HepG2 (cell line): ENCODE measurements around the gene CCN2.

ENCODE experiments used
- CBX5 ChIP-seq: sonication (generic); formaldehyde crosslinking; IDR thresholded peaks from 2 replicates; pipeline ENCODE4 v1.4.0; 2020; ENCODE audit warnings: missing genetic modification reagents, borderline replicate concordance
- FOXK1 ChIP-seq: sonication (generic); formaldehyde crosslinking; IDR thresholded peaks from 2 replicates; pipeline ENCODE4 v1.4.0; 2020; ENCODE audit warnings: low read depth, missing genetic modification reagents, borderline replicate concordance
- IRF1 ChIP-seq: sonication (generic); formaldehyde crosslinking; IDR thresholded peaks from 2 replicates; pipeline ENCODE4 v1.4.0; 2020; ENCODE audit warnings: low read depth, mild to moderate bottlenecking, missing genetic modification reagents
- KLF6 ChIP-seq: IDR thresholded peaks from 2 replicates; pipeline ENCODE4 v1.8.0; 2016; ENCODE audit warnings: missing biosample characterization, missing genetic modification reagents
- POLR2A ChIP-seq, 2 experiments: IDR thresholded peaks; 2 replicates each; pipeline ENCODE4 v1.6.1; 2011; ENCODE audit warnings: low read depth in 2 of 2, low read length in 2 of 2, mild to moderate bottlenecking in 1 of 2, moderate library complexity in 1 of 2; ENCODE audit not compliant: insufficient read depth in 1 of 2
- TF ChIP-seq, protein P1 (sequence below): sonication (generic); formaldehyde crosslinking; IDR thresholded peaks from 2 replicates; pipeline ENCODE4 v1.5.0; 2020; ENCODE audit warnings: mild to moderate bottlenecking, missing genetic modification reagents, moderate library complexity
- TF ChIP-seq, protein P2 (sequence below): sonication (generic); formaldehyde crosslinking; IDR thresholded peaks from 2 replicates; pipeline ENCODE4 v1.5.1; 2020; ENCODE audit warnings: mild to moderate bottlenecking, missing genetic modification reagents, moderate library complexity

GRCh38 chr6:131989036-131989435 lies 37.9 kb upstream of the CCN2 start:
- TF ChIP-seq FOXK1 (CRISPR knock-in tag) (no peak), CBX5 (CRISPR knock-in tag) (no peak), KLF6 (CRISPR knock-in tag) (no peak), POLR2A (IDR thresholded peaks at IDR 0.05; ENCODE audit: insufficient read depth in 1 of 2, low read depth in 2 of 2, low read length in 2 of 2) (no peak), IRF1 (CRISPR knock-in tag) (no peak)
- TF ChIP-seq, protein P1, sequence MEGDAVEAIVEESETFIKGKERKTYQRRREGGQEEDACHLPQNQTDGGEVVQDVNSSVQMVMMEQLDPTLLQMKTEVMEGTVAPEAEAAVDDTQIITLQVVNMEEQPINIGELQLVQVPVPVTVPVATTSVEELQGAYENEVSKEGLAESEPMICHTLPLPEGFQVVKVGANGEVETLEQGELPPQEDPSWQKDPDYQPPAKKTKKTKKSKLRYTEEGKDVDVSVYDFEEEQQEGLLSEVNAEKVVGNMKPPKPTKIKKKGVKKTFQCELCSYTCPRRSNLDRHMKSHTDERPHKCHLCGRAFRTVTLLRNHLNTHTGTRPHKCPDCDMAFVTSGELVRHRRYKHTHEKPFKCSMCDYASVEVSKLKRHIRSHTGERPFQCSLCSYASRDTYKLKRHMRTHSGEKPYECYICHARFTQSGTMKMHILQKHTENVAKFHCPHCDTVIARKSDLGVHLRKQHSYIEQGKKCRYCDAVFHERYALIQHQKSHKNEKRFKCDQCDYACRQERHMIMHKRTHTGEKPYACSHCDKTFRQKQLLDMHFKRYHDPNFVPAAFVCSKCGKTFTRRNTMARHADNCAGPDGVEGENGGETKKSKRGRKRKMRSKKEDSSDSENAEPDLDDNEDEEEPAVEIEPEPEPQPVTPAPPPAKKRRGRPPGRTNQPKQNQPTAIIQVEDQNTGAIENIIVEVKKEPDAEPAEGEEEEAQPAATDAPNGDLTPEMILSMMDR (CRISPR knock-in tag) = no peak
- TF ChIP-seq, protein P2, sequence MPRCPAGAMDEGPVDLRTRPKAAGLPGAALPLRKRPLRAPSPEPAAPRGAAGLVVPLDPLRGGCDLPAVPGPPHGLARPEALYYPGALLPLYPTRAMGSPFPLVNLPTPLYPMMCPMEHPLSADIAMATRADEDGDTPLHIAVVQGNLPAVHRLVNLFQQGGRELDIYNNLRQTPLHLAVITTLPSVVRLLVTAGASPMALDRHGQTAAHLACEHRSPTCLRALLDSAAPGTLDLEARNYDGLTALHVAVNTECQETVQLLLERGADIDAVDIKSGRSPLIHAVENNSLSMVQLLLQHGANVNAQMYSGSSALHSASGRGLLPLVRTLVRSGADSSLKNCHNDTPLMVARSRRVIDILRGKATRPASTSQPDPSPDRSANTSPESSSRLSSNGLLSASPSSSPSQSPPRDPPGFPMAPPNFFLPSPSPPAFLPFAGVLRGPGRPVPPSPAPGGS = no peak
